WTC11 (cell line): ENCODE results near the gene VSX1. TPM values are rescaled to one million over a fixed set of nuclear protein-coding genes. Genes with fewer than 3 reads are reported as not detected.

Source experiments
- ATAC-seq: fragments of 200-7000 bp; cut with Tn5 transposase; 2 replicates; pipeline ENCODE4 v1.10.0; 2021; ENCODE audit warnings: mild to moderate bottlenecking, moderate library complexity
- CTCF ChIA-PET: fragments of 300-600 bp; sonication (Branson Sonifier 250); formaldehyde crosslinking; loops from one replicate; lab custom pipeline; 2021; ENCODE audit warnings: antibody characterized with exemption; lab: Charles Lee
- POLR2A ChIA-PET: fragments of 350-600 bp; sonication (Branson Sonifier 250); formaldehyde crosslinking; loops from one replicate; lab custom pipeline; 2021; ENCODE audit warnings: antibody characterized with exemption; lab: Charles Lee
- DNase-seq: peaks from one replicate; pipeline ENCODE4 v3.0.0; 2021; ENCODE audit warnings: low spot score
- H3K27ac Mint-ChIP-seq: 2 replicates; pipeline ENCODE4 v1.8.0; 2021; ENCODE audit warnings: mixed read lengths
- H3K27me3 Mint-ChIP-seq: 2 replicates; pipeline ENCODE4 v1.8.0; 2021; ENCODE audit warnings: low read depth, mild to moderate bottlenecking, moderate library complexity, mixed read lengths
- H3K36me3 Mint-ChIP-seq: 2 replicates; pipeline ENCODE4 v1.8.0; 2021; ENCODE audit warnings: mixed read lengths
- H3K4me1 Mint-ChIP-seq: 2 replicates; pipeline ENCODE4 v1.8.0; 2022; ENCODE audit warnings: mixed read lengths
- H3K4me3 Mint-ChIP-seq: 2 replicates; pipeline ENCODE4 v1.8.0; 2021; ENCODE audit warnings: mild to moderate bottlenecking, moderate library complexity, mixed read lengths
- H3K9me3 Mint-ChIP-seq: 2 replicates; pipeline ENCODE4 v1.8.0; 2021; ENCODE audit warnings: mixed read lengths
- ATF1 ChIP-seq: sonication (generic); formaldehyde crosslinking; IDR thresholded peaks from 2 replicates; pipeline ENCODE4 v1.8.1; 2023; ENCODE audit warnings: mild to moderate bottlenecking, moderate library complexity, missing genetic modification reagents
- ATF2 ChIP-seq: sonication (generic); formaldehyde crosslinking; IDR thresholded peaks from 2 replicates; pipeline ENCODE4 v1.8.1; 2022; ENCODE audit warnings: low read depth, missing genetic modification reagents, borderline replicate concordance
- CTCF ChIP-seq: fragments of 200-600 bp; IDR thresholded peaks from 2 replicates; pipeline ENCODE4 v1.8.0; 2022; ENCODE audit warnings: antibody characterized with exemption
- E2F4 ChIP-seq: sonication (generic); formaldehyde crosslinking; IDR thresholded peaks from 2 replicates; pipeline ENCODE4 v1.8.1; 2022; ENCODE audit warnings: low read depth, mild to moderate bottlenecking, moderate library complexity, missing genetic modification reagents, borderline replicate concordance
- GRHL2 ChIP-seq: fragments of 250-450 bp; sonication (Bioruptor Pico); IDR thresholded peaks from 2 replicates; pipeline ENCODE4 v1.8.0; 2022; ENCODE audit warnings: mild to moderate bottlenecking, moderate library complexity; ENCODE audit not compliant: insufficient replicate concordance, severe bottlenecking
- MYBL2 ChIP-seq: sonication (generic); formaldehyde crosslinking; IDR thresholded peaks from 2 replicates; pipeline ENCODE4 v1.8.1; 2023; ENCODE audit warnings: mild to moderate bottlenecking, moderate library complexity, missing genetic modification reagents
- NR2C2 ChIP-seq: sonication (generic); formaldehyde crosslinking; IDR thresholded peaks from 2 replicates; pipeline ENCODE4 v1.8.0; 2022; ENCODE audit warnings: mild to moderate bottlenecking, missing genetic modification reagents
- OVOL2 ChIP-seq: fragments of 250-450 bp; sonication (Bioruptor Pico); IDR thresholded peaks from 2 replicates; pipeline ENCODE4 v1.9.0; 2021; ENCODE audit warnings: mild to moderate bottlenecking, borderline replicate concordance
- PREB ChIP-seq: sonication (generic); formaldehyde crosslinking; IDR thresholded peaks from 2 replicates; pipeline ENCODE4 v1.8.1; 2022; ENCODE audit warnings: mild to moderate bottlenecking, missing genetic modification reagents, moderate library complexity, borderline replicate concordance
- ZNF232 ChIP-seq: sonication (generic); formaldehyde crosslinking; IDR thresholded peaks from 2 replicates; pipeline ENCODE4 v1.8.0; 2022; ENCODE audit warnings: mild to moderate bottlenecking, missing genetic modification reagents
- ZNF263 ChIP-seq: sonication (generic); formaldehyde crosslinking; IDR thresholded peaks from 2 replicates; pipeline ENCODE4 v1.8.1; 2022; ENCODE audit warnings: low read depth, mild to moderate bottlenecking, moderate library complexity, missing genetic modification reagents
- ZNF532 ChIP-seq: fragments of 250-450 bp; sonication (Bioruptor Pico); IDR thresholded peaks from 2 replicates; pipeline ENCODE4 v1.9.0; 2021; ENCODE audit warnings: mild to moderate bottlenecking, borderline replicate concordance
- total RNA-seq: library from RNA; stranded (reverse); gene quantifications from 3 replicates; pipeline ENCODE4 v1.2.3, GENCODE V29; 2021
- TF ChIP-seq, protein P1 (sequence below): sonication (generic); formaldehyde crosslinking; conservative IDR thresholded peaks from 2 replicates; pipeline ENCODE4 v1.8.1; 2022; ENCODE audit warnings: mild to moderate bottlenecking, missing genetic modification reagents
- TF ChIP-seq, protein P2 (sequence below): sonication (generic); formaldehyde crosslinking; IDR thresholded peaks from 2 replicates; pipeline ENCODE4 v1.8.1; 2023; ENCODE audit warnings: mild to moderate bottlenecking, missing genetic modification reagents
- TF ChIP-seq, protein P3 (sequence below): sonication (generic); formaldehyde crosslinking; IDR thresholded peaks from 2 replicates; pipeline ENCODE4 v1.8.1; 2023; ENCODE audit warnings: mild to moderate bottlenecking, moderate library complexity, missing genetic modification reagents

The VSX1 gene
- total RNA-seq, 1 experiment from 2014 or later = not detected

DNA sequence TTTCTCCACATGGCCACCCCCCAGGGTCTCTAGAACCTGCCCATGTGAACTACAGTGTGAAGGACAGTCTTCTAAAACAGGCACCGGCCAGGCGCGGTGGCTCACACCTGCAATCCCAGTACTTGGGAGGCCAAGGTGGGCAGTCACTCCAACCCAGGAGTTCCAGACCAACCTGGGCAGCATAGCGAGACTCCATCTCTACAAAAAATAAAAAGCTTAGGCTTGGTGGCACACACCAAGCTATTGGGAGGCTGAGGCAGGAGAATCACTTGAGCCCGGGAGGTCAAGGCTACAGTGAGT, 37.7 kb downstream of the VSX1 start:
- H3K9me3 Mint-ChIP-seq = no peaks in the 10 kb centered on the region
- no peak overlapping the region for H3K27ac Mint-ChIP-seq
- H3K4me1 Mint-ChIP-seq = no peaks in the 10 kb centered on the region
- H3K4me3 Mint-ChIP-seq = no peak overlapping the region
- POLR2A ChIA-PET = no interaction called here
- H3K27me3 Mint-ChIP-seq = no peaks in the 10 kb centered on the region; the same call in 1 of the 2 replicates
- TF ChIP-seq PREB (CRISPR knock-in tag) (no peak), NR2C2 (CRISPR knock-in tag) (no peak), ATF2 (CRISPR knock-in tag) (no peak), CTCF (no peak)
- TF ChIP-seq, all 79 proteins: peak for 0
- no peak for ATAC-seq
- CTCF ChIA-PET = interaction anchor here (1.2 kb wide), 1 partner anchor 11 kb away, joined by 3 read pairs; no protein-coding TSS in a partner anchor
- no peak for DNase-seq
- no peaks in the 10 kb centered on the region for H3K36me3 Mint-ChIP-seq

- no peak for TF ChIP-seq OVOL2
- TF ChIP-seq GRHL2 (CRISPR knock-in tag) = no peak
- no peak for TF ChIP-seq MYBL2 (CRISPR knock-in tag)
- TF ChIP-seq ZNF232 (CRISPR knock-in tag) = no peak
- no peak for TF ChIP-seq E2F4 (CRISPR knock-in tag)
- no peak for TF ChIP-seq ZNF263 (CRISPR knock-in tag)
- TF ChIP-seq, protein P1, sequence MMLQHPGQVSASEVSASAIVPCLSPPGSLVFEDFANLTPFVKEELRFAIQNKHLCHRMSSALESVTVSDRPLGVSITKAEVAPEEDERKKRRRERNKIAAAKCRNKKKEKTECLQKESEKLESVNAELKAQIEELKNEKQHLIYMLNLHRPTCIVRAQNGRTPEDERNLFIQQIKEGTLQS = no peak
- TF ChIP-seq ZNF532 = no peak
- TF ChIP-seq ATF1 (CRISPR knock-in tag) = no peak
- TF ChIP-seq, protein P2, sequence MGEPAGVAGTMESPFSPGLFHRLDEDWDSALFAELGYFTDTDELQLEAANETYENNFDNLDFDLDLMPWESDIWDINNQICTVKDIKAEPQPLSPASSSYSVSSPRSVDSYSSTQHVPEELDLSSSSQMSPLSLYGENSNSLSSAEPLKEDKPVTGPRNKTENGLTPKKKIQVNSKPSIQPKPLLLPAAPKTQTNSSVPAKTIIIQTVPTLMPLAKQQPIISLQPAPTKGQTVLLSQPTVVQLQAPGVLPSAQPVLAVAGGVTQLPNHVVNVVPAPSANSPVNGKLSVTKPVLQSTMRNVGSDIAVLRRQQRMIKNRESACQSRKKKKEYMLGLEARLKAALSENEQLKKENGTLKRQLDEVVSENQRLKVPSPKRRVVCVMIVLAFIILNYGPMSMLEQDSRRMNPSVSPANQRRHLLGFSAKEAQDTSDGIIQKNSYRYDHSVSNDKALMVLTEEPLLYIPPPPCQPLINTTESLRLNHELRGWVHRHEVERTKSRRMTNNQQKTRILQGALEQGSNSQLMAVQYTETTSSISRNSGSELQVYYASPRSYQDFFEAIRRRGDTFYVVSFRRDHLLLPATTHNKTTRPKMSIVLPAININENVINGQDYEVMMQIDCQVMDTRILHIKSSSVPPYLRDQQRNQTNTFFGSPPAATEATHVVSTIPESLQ (CRISPR knock-in tag) = no peak
- TF ChIP-seq, protein P3, sequence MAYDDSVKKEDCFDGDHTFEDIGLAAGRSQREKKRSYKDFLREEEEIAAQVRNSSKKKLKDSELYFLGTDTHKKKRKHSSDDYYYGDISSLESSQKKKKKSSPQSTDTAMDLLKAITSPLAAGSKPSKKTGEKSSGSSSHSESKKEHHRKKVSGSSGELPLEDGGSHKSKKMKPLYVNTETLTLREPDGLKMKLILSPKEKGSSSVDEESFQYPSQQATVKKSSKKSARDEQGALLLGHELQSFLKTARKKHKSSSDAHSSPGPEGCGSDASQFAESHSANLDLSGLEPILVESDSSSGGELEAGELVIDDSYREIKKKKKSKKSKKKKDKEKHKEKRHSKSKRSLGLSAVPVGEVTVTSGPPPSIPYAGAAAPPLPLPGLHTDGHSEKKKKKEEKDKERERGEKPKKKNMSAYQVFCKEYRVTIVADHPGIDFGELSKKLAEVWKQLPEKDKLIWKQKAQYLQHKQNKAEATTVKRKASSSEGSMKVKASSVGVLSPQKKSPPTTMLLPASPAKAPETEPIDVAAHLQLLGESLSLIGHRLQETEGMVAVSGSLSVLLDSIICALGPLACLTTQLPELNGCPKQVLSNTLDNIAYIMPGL (CRISPR knock-in tag) = no peak
- TF ChIP-seq, all 79 proteins: peak for 0
- DNase-seq (no peak), ATAC-seq (no peak)
- no peaks in the 10 kb centered on the region; the same call in 1 of the 2 replicates for H3K27me3 Mint-ChIP-seq
- H3K4me3 Mint-ChIP-seq = no peak overlapping the region
- ChIA-PET POLR2A (no interaction called here), CTCF (interaction anchor here (1.2 kb wide), 1 partner anchor 10 kb away, joined by 3 read pairs; no protein-coding TSS in a partner anchor)
- no peaks in the 10 kb centered on the region for H3K9me3 Mint-ChIP-seq
- H3K36me3 Mint-ChIP-seq = no peaks in the 10 kb centered on the region
- H3K4me1 Mint-ChIP-seq = no peaks in the 10 kb centered on the region
- no peak overlapping the region for H3K27ac Mint-ChIP-seq
Observed at GRCh38 chr20:25043499-25044260, 38.3 kb downstream of the VSX1 start.
